GM21786 (cell line): ENCODE measurements around the gene CYTH2.
"Not testable (repeated sequence)": the region's sequence is repeated elsewhere in the genome, so short reads cannot be mapped to it uniquely, and the experiment has no call there.

ENCODE experiments used
- ATAC-seq: cut with Tn5 transposase; IDR thresholded peaks from one replicate; pipeline ENCODE4 v1.9.1; 2021; ENCODE audit not compliant: unreplicated experiment

CYTH2 gene

DNA sequence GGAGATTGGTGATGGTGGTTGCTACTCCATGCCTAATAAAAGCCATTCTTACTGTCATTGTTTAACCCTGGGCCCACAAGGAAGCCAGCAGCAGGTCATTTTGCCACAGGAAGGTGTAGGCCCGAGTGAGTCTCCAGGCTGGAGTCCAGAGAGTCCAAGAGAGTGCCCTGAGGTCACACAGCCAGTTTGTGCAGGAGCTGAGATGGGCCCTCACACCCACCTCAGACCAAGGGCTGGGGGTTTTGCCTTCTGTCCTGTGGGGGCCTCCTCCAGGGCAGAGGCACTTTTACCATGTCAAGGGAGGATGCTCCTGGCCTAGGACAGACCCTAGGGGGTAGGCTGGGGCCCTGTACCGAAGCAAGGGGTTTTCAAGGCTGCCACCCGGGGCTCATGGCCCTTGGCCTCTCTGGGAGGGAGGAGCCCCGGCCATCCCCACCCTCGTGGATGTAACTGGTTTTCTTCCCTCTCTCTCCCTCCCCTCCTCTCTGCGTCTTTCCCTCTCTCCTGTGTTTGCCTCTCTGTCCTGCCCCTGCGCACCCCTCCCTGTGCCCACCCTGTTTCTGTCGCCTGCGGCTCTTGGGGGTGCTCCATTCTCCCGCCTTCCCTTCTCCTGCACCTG, 8.0 kb downstream of the CYTH2 start:
- ATAC-seq: no peak

GRCh38 chr19:48477698-48478338, 8.6 kb downstream of the CYTH2 start:
- no peak for ATAC-seq

GRCh38 chr19:48478339-48479256, 9.4 kb downstream of the CYTH2 start:
- ATAC-seq: no peak

DNA sequence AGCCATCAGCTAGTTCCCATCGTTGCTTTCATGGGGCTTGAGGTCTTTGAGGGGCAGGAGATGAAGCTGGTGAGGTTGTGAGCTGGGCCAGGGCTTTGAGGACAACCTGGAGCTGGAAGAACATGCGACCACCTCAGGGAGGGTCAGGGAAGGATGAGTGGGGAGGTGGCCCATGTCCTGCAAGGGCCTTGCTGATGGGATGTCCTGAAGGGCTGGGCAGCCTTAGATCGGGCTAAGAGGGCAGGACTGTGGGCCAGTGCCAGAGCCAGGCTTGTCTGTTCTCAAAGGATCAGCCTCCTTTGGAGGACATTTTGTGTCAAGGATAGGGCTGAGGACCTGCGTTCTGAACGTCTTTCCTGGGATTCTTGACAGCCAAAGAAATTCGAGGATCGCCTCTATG, 10.5 kb downstream of the CYTH2 start:
- ATAC-seq: no peak

- no peak for ATAC-seq
These were observed 11.0 kb downstream of the CYTH2 start for GRCh38 chr19:48480183-48480557.

DNA sequence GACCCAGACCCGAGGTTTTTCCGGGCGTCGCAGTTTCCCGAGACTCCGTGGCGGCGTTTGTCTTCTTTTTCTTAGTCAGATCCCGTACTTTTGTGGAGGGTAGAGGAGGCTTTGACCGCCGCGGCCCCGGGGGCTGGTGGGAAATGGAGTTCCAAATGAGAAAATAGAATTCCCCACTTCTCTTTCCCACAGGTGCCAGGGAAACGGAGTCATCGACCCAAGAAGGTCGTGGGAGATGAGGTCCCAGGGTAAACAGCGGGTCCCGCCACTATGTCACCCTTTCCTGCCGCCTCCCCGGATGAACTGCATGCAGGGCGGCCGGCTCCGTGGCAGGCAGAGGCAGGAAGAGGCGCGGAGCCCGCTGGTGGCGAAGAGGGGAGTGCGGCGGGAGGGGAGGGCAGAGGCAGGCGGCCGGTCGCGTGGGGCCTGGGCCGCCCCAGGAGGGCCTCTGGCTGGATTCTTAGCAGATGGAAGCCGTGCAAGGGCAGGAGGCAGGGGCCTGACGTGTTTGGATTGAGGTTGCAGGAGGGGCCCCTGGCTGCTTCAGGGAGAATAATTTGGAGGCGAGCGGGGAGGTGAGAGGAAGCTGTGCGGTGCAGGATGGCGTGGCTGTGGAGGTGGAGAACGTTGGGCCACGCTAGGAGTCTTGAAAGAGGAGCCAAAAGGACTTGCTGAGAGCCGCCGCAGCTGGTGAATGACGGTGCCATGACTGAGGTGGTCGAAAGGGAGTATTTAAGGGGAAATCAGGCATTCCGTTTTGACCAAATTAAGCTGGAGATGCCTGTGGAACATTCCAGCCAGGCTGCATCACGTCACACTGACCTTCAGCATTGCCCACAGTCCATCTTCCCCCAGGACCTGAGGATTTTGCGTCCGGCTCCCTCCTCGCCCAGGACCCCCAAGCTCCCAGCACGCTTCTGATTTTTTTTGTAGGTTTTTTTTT, 11.7 kb downstream of the CYTH2 start:
- no peak for ATAC-seq

- no peak for ATAC-seq
These were observed 12.9 kb downstream of the CYTH2 start for GRCh38 chr19:48481846-48482639.

DNA sequence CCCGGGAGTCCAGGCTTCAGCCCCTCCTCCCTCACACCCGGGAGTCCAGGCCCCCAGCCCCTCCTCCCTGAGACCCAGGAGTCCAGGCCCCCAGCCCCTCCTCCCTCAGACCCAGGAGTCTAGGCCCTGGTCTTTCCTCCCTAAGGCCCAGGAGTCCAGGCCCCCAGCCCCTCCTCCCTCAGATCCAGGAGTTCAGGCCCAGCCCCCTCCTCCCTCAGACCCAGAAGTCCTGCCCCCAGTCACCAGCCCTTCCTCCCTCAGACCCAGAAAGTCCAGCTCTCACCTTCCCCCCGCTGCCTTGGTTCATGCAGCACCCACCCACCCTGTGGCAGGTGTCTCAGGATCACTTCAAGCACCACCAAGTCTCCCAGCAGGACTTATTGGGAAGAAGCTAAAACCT, 14.1 kb downstream of the CYTH2 start:
- ATAC-seq: no peak

- no peak for ATAC-seq
These were observed 15.2 kb downstream of the CYTH2 start for GRCh38 chr19:48484247-48484893.

- ATAC-seq: no peak
These were observed 15.9 kb downstream of the CYTH2 start for GRCh38 chr19:48484931-48485612.

- ATAC-seq: not testable (repeated sequence)
These were observed 17.5 kb downstream of the CYTH2 start for GRCh38 chr19:48486706-48487105.

DNA sequence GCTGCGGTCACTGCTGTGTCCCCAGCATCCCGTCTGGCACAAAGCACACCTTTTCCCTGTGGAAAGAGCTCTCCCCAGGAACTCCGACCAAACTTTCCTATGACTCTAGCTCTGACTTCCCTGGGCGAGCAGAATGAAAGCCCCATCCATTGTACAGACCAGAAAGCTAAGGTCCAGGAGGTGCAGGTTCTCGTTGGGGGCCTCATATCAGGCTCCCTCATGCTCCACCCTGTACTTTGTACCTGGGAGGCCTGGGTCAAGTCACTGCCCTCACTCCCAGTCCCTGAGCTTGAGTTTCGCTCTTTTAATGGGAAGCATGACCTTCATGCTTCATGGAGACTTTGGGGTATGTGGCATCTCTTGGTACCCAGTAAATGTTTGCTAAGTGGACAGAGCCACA, 18.4 kb downstream of the CYTH2 start:
- ATAC-seq: no peak

GRCh38 chr19:48487948-48488347, 18.8 kb downstream of the CYTH2 start:
- ATAC-seq: no peak

DNA sequence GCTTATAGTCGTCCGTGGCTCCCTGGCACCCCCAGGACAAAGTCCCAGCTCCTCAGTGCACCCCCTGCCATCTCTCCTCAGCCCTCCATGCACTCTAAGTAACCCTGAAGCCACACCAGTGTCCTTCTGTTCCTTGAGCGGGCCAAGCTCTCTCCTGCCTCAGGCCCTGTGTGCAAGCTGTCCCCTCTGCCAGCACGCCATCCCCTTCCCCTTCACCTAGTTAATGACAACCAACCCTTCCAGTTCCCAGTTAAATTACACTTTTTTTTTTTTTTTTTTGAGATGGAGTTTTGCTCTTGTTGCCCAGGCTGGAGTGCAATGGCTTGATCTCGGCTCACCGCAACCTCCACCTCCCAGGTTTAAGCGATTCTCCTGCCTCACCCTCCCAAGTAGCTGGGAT, 19.3 kb downstream of the CYTH2 start:
- ATAC-seq: not testable (repeated sequence)

- no peak for ATAC-seq
These were observed 20.5 kb downstream of the CYTH2 start for GRCh38 chr19:48489608-48490216.

DNA sequence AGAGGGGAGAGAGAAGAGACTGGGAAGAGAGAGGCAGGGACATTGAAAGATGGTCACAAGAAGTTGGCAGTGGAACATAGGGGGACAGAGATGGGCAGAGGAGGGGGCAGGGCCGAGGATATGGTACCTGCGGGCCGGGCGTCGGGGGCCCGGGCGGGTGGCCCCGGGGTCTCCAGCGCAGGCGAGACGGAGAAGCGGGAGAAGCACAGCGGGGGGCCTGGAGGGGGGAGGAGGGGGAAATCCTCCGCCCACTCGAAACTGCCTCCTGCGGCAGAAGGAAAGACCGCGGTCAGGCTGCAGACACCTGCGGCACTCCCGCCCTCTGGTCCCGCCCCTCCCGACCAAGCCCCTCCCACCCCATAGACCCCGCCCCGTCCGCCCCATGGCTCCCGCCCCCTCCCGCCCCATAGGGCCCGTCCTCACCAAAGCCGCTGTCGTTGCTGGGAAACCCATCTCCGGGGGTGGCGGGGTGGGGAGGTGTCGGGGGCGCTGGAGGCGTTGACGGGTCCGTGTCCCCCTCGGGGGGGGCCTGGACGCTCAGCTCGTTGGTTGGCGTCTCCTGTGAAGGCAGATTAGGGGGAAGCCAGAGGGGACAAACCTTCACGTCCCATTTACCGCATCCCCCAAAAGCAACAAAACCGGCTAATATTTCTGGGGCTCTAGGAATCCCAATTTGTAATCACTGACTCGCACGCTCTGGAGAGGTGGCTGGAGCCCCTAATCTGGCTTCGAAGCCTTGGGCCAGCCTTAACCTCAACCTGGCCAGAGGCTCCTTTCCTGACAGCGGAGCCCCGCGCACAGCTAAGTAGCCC, 22.0 kb downstream of the CYTH2 start:
- no peak for ATAC-seq

DNA sequence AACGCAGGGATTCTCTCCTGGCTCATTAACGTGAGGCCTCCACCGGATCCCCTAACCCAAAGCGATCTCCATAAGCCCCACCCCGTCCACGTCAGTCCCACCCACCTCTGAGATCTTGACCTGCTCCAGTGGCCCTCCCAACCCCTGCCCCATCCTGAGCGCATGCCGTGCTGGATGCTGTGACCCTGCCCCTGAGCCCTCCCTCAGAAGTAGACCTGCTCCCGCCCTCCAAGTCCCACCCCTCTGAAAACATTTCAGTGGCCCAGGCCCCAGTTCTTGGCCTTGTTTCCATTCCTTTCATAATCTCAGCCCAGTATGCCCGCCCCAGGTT, 22.6 kb downstream of the CYTH2 start:
- no peak for ATAC-seq
